ENCODE measurements around the gene SDSL.

The SDSL gene

DNA sequence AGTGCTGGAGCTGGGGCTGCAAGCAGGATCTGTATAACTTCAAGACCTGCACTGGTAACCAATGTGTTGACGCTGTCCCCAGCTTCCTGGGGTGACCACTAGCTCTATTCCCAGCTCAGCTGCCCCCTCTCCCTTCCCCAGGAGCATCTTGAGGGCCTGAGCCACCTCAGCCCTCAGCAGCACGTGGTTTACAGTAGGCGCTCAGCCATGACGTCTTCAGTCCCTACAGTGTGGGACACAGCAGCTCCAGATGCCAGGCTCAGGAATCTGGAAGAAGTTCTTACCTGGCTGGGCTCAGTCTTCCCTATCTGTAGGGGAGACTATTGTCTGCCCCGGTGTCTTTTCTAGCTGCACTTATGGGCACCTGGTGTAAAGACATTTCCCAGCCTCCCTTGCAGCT lies 27.1 kb upstream of the SDSL start:
- Histone ChIP-seq H3K9me2 (replicated peaks; ENCODE audit: insufficient read depth, low read length) (no peaks in the 10 kb centered on the region), H2AFZ (ENCODE audit: low read depth, low read length, severe bottlenecking) (no peak overlapping the region)

DNA sequence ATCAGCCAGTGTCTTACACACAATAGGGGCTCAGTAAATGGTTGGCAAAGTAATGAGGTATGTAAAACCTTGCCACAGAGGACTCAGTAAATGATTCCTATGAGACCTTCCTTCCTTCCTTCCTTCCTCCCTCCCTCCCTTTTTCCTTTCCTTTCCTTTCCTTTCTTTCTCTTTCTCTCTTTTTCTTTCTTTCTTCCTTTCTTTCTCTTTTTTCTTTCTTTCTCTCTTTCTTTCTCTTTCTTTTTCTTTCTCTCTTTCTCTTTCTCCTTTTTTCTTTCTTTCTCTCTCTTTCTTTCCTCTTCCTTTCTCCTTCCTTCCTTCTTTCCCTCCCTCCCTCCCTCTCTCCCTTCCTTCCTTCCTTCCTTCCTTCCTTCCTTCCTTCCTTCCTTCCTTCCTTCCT lies 26.0 kb upstream of the SDSL start:
- H3K4me3 ChIP-seq (ENCODE audit: insufficient read depth, low read length, poor library complexity, severe bottlenecking) = no peak overlapping the region
- H3K27me3 ChIP-seq (ENCODE audit: low read length) = no peaks in the 10 kb centered on the region
- no peak overlapping the region for H3K4me2 ChIP-seq (ENCODE audit: low read depth, low read length, poor library complexity, severe bottlenecking)
- no peaks in the 10 kb centered on the region for H3K36me3 ChIP-seq (ENCODE audit: low read length)
- TF ChIP-seq, protein P1, sequence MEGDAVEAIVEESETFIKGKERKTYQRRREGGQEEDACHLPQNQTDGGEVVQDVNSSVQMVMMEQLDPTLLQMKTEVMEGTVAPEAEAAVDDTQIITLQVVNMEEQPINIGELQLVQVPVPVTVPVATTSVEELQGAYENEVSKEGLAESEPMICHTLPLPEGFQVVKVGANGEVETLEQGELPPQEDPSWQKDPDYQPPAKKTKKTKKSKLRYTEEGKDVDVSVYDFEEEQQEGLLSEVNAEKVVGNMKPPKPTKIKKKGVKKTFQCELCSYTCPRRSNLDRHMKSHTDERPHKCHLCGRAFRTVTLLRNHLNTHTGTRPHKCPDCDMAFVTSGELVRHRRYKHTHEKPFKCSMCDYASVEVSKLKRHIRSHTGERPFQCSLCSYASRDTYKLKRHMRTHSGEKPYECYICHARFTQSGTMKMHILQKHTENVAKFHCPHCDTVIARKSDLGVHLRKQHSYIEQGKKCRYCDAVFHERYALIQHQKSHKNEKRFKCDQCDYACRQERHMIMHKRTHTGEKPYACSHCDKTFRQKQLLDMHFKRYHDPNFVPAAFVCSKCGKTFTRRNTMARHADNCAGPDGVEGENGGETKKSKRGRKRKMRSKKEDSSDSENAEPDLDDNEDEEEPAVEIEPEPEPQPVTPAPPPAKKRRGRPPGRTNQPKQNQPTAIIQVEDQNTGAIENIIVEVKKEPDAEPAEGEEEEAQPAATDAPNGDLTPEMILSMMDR (IDR thresholded peaks at IDR 0.05; ENCODE audit: insufficient read depth, low read length, poor library complexity, severe bottlenecking) = no peak
- no peak for TF ChIP-seq EZH2phosphoT487 (conservative IDR thresholded peaks at IDR 0.05; ENCODE audit: low read length)
- no peaks in the 10 kb centered on the region for H3K9me2 ChIP-seq (replicated peaks; ENCODE audit: insufficient read depth, low read length)
- H4K20me1 ChIP-seq (ENCODE audit: low read depth, low read length) = no peaks in the 10 kb centered on the region
- H2AFZ ChIP-seq (ENCODE audit: low read depth, low read length, severe bottlenecking) = no peak overlapping the region
- H3K27ac ChIP-seq (ENCODE audit: low read depth, low read length) = no peak overlapping the region
- no peak overlapping the region for H3K9ac ChIP-seq (ENCODE audit: low read length)
- H3K9me3 ChIP-seq (ENCODE audit: insufficient read depth, low read length) = no peaks in the 10 kb centered on the region
- no peaks in the 10 kb centered on the region for H3K79me2 ChIP-seq (ENCODE audit: insufficient read depth, low read length)
- no peaks in the 10 kb centered on the region for H3F3A ChIP-seq (ENCODE audit: insufficient read depth)

More for the DNA sequence above, 27.1 kb upstream of the SDSL start:
- no peaks in the 10 kb centered on the region for H3K79me2 ChIP-seq (ENCODE audit: insufficient read depth, low read length)
- no peaks in the 10 kb centered on the region for H3F3A ChIP-seq (ENCODE audit: insufficient read depth)
- H3K9me3 ChIP-seq (ENCODE audit: insufficient read depth, low read length) = no peaks in the 10 kb centered on the region
- H3K4me3 ChIP-seq (ENCODE audit: insufficient read depth, low read length, poor library complexity, severe bottlenecking) = no peak overlapping the region
- H3K27ac ChIP-seq (ENCODE audit: low read depth, low read length) = no peak overlapping the region
- H3K9ac ChIP-seq (ENCODE audit: low read length) = no peak overlapping the region
- H4K20me1 ChIP-seq (ENCODE audit: low read depth, low read length) = no peaks in the 10 kb centered on the region
- TF ChIP-seq EZH2phosphoT487 (conservative IDR thresholded peaks at IDR 0.05; ENCODE audit: low read length) = no peak
- TF ChIP-seq, protein P1 (IDR thresholded peaks at IDR 0.05; ENCODE audit: insufficient read depth, low read length, poor library complexity, severe bottlenecking) = no peak
- no peaks in the 10 kb centered on the region for H3K36me3 ChIP-seq (ENCODE audit: low read length)
- H3K27me3 ChIP-seq (ENCODE audit: low read length) = no peaks in the 10 kb centered on the region
- H3K4me2 ChIP-seq (ENCODE audit: low read depth, low read length, poor library complexity, severe bottlenecking) = no peak overlapping the region

DNA sequence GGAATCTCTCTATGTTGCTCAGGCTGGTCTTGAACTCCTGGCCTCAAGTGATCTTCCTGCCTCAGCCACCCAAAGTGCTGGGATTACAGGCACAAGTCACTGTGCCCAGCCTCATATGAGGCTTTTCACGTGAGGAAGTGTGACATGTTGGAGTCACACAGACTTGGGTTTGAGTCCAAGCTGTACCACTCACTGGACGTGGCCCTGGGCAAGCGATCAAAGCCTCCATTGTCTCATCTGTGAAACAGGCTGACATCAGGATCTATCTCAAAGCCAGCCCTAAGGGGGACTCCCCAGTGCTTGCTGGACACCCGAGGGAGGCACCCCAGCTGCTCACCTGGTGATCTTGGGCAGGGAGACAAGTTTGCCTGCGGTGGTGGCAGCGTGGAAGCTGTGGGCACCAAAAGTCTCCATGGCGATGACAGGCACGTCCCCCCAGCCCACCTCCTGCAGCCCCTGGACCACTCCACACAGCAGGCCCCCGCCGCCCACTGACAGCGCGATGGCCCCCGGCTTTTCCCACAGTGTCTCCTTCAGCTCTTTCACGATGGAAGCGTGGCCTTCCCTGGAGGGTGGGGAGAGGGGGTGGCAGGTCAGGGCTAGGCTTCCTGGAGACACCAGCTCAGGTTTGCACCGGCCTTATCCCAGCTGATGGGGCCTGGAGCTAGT lies 25.2 kb upstream of the SDSL start:
- TF ChIP-seq, protein P1 (IDR thresholded peaks at IDR 0.05; ENCODE audit: insufficient read depth, low read length, poor library complexity, severe bottlenecking) = no peak
- no peak for TF ChIP-seq EZH2phosphoT487 (conservative IDR thresholded peaks at IDR 0.05; ENCODE audit: low read length)
- H3K27me3 ChIP-seq (ENCODE audit: low read length) = no peaks in the 10 kb centered on the region
- H3K9me3 ChIP-seq (ENCODE audit: insufficient read depth, low read length) = no peaks in the 10 kb centered on the region
- H3K9me2 ChIP-seq (replicated peaks; ENCODE audit: insufficient read depth, low read length) = no peaks in the 10 kb centered on the region
- no peaks in the 10 kb centered on the region for H3F3A ChIP-seq (ENCODE audit: insufficient read depth)
- no peaks in the 10 kb centered on the region for H3K36me3 ChIP-seq (ENCODE audit: low read length)
- no peak overlapping the region for H3K27ac ChIP-seq (ENCODE audit: low read depth, low read length)
- H3K9ac ChIP-seq (ENCODE audit: low read length) = no peak overlapping the region
- no peaks in the 10 kb centered on the region for H4K20me1 ChIP-seq (ENCODE audit: low read depth, low read length)
- no peak overlapping the region for H3K4me3 ChIP-seq (ENCODE audit: insufficient read depth, low read length, poor library complexity, severe bottlenecking)
- no peak overlapping the region for H2AFZ ChIP-seq (ENCODE audit: low read depth, low read length, severe bottlenecking)
- no peak overlapping the region for H3K4me2 ChIP-seq (ENCODE audit: low read depth, low read length, poor library complexity, severe bottlenecking)
- H3K79me2 ChIP-seq (ENCODE audit: insufficient read depth, low read length) = no peaks in the 10 kb centered on the region

All from SU-DHL-6 (cell line).